ENCODE data around the gene KRTAP5-2. TPM values are rescaled to one million over a fixed set of nuclear protein-coding genes. Genes with fewer than 3 reads are reported as not detected.

KRTAP5-2 gene
- total RNA-seq, 1 experiment from 2014 or later: not detected

DNA sequence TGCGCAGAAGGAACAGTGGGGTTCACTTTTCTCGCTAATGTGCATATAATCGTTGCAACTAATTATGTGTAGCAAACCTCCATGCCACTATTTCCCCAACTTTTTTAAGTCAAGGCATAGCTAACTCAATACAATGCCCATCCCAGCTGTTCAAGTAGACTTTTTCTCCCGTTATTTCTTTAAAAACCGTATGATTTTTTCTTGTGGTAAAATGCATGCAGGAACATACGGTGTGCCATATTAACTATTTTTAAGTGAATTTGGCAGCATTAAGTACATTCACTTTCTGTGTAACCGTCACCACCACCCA is 23.2 kb downstream of the KRTAP5-2 start:
- DNase-seq: no peak
- TF ChIP-seq, protein P1, sequence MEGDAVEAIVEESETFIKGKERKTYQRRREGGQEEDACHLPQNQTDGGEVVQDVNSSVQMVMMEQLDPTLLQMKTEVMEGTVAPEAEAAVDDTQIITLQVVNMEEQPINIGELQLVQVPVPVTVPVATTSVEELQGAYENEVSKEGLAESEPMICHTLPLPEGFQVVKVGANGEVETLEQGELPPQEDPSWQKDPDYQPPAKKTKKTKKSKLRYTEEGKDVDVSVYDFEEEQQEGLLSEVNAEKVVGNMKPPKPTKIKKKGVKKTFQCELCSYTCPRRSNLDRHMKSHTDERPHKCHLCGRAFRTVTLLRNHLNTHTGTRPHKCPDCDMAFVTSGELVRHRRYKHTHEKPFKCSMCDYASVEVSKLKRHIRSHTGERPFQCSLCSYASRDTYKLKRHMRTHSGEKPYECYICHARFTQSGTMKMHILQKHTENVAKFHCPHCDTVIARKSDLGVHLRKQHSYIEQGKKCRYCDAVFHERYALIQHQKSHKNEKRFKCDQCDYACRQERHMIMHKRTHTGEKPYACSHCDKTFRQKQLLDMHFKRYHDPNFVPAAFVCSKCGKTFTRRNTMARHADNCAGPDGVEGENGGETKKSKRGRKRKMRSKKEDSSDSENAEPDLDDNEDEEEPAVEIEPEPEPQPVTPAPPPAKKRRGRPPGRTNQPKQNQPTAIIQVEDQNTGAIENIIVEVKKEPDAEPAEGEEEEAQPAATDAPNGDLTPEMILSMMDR (IDR thresholded peaks at IDR 0.05; ENCODE audit: unreplicated experiment): no peak
- no peaks in the 10 kb centered on the region for H3K27me3 Mint-ChIP-seq (ENCODE audit: unreplicated experiment)
- no peaks in the 10 kb centered on the region for H3K4me1 Mint-ChIP-seq (ENCODE audit: low read depth, unreplicated experiment)
- H3K36me3 Mint-ChIP-seq (ENCODE audit: insufficient read depth, unreplicated experiment): peaks cover 37% of the 10 kb centered on the region
- no peak overlapping the region for H3K27ac Mint-ChIP-seq (ENCODE audit: unreplicated experiment)
- BruUV-seq (replicated peaks): no TSS peak
- peaks cover 3% of the 10 kb centered on the region for H3K9me3 Mint-ChIP-seq (ENCODE audit: low read depth, unreplicated experiment)
- CTCF ChIA-PET: interaction anchor here (0.7 to 3.0 kb wide), 11 partner anchors 8 to 426 kb away, joined by 3 to 92 read pairs (median 4); no protein-coding TSS in a partner anchor
- intact Hi-C loops (cut with micrococcal nuclease; ENCODE audit: unreplicated experiment): loop anchor here (2.0 kb wide), 2 partner anchors 20 to 28 kb away; no protein-coding TSS in a partner anchor
- H3K4me3 Mint-ChIP-seq (ENCODE audit: low read depth, unreplicated experiment): peak overlapping the region; percentile 77

DNA sequence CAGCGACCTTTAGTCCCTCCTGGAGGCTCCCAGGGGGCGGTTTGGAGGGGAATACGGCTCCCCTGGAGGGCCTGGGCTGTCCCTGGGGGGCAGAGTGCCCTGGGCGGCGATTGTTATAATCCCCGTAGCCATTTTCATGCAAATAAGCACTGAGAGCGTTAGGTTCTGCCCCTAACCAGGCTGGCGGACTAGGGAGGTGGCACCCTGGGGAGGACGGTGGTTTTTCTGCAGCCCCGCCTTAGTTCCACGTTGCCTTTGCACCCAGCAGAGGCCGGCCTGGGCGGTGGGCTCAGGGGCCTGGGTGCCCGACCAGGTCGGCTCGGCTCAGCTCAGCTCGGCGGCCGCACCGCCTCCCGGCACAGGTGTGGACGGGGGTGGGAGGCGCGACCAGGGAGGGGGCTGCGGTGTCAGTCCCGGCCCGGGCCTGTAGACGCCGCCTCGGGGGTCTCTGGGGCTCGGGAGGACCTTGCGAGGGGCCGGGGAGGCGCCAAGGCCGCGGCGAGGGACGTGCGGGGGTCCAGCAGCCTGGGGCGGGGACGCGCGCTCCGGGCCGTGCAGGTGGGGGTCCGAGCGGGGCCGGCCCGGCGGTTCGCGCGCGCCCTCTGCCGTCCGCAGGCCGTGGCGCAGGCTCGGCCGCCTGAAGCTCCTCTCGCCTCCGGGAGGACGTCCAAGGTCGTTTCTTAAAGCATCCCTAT is 23.7 kb downstream of the KRTAP5-2 start:
- Mint-ChIP-seq H3K4me3 (ENCODE audit: low read depth, unreplicated experiment) (peak overlapping the region; percentile 77), H3K9me3 (ENCODE audit: low read depth, unreplicated experiment) (peaks cover 3% of the 10 kb centered on the region), H3K27ac (ENCODE audit: unreplicated experiment) (peak overlapping the region; percentile 65), H3K27me3 (ENCODE audit: unreplicated experiment) (no peaks in the 10 kb centered on the region), H3K4me1 (ENCODE audit: low read depth, unreplicated experiment) (peaks cover 3% of the 10 kb centered on the region), H3K36me3 (ENCODE audit: insufficient read depth, unreplicated experiment) (peaks cover 42% of the 10 kb centered on the region)
- peak; percentile 72 for DNase-seq
- CTCF ChIA-PET: interaction anchor here (0.7 to 3.0 kb wide), 14 partner anchors 8 to 426 kb away, joined by 3 to 92 read pairs (median 4); no protein-coding TSS in a partner anchor
- TF ChIP-seq, protein P1 (IDR thresholded peaks at IDR 0.05; ENCODE audit: unreplicated experiment): peak; percentile 81
- no TSS peak for BruUV-seq (replicated peaks)
- intact Hi-C loops (cut with micrococcal nuclease; ENCODE audit: unreplicated experiment): loop anchor here (2.0 kb wide), 2 partner anchors 20 to 28 kb away; no protein-coding TSS in a partner anchor

DNA sequence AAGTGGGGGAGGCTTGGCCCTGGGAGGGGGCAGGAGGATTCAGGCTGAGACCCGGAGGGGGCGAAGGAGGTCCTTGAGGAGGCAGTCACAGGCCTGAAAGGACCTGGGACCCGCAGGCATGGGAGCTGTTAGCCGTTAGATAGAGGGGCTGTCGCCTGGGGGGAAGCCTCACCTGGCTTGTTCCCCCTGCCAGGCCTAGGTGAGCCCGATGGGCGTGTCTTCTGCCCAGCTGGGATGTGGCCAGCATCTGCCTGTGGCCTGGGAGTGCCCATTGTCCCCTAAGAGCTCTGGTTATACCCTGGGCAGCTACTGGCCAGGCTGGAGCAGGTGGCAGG is 24.2 kb downstream of the KRTAP5-2 start:
- Mint-ChIP-seq H3K4me1 (ENCODE audit: low read depth, unreplicated experiment) (peaks cover 7% of the 10 kb centered on the region), H3K4me3 (ENCODE audit: low read depth, unreplicated experiment) (peak overlapping the region; percentile 77), H3K27me3 (ENCODE audit: unreplicated experiment) (no peaks in the 10 kb centered on the region), H3K27ac (ENCODE audit: unreplicated experiment) (peak overlapping the region; percentile 65), H3K36me3 (ENCODE audit: insufficient read depth, unreplicated experiment) (peaks cover 41% of the 10 kb centered on the region), H3K9me3 (ENCODE audit: low read depth, unreplicated experiment) (peaks cover 3% of the 10 kb centered on the region)
- TF ChIP-seq, protein P1 (IDR thresholded peaks at IDR 0.05; ENCODE audit: unreplicated experiment): no peak
- CTCF ChIA-PET: interaction anchor here (0.6 to 3.0 kb wide), 11 partner anchors 8 to 421 kb away, joined by 3 to 92 read pairs (median 4); no protein-coding TSS in a partner anchor
- peak; percentile 81 for DNase-seq
- intact Hi-C loops (cut with micrococcal nuclease; ENCODE audit: unreplicated experiment): loop anchor here (2.0 kb wide), 2 partner anchors 19 to 27 kb away; no protein-coding TSS in a partner anchor
- BruUV-seq (replicated peaks): no TSS peak

DNA sequence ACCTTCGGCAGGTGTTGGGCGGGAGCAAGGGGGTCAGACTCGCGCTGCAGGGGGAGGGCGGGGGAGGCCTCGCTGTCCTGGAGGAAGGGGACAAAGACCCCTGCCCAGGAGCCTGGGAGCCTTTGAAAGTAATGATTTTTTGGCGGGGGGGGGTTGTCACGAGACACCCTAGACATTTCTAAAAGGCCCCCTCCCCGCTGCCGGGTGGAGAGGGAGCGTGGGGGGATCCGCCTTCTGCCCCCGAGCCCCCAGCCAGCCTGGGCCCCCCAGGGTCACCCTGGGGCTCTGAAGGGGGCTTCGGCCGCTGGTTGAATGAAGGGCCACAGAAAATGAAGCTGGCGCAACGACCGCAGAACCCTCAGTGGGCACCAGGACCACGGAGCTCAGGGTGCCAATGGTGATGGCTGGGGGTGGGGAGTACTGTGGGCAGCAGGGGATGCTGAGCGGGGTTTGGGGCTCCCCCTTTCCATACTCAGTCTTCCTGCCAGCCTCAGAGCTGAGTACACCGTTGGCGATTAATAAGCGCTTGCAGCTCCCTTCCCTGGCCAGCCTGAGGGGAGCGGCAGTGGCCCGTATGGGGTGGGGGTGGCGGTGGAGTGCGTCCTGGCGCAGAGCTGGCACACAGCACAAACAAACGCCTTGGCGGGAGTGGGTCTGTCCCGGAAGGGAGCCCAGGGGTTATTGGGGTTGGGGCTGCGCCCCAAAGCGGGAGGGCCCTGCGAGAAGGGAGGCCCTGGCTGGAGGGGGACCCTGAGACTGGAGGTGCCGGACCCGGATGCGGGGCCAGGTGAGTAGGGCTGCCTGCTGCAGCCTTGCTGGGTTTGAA is 24.8 kb downstream of the KRTAP5-2 start:
- H3K4me3 Mint-ChIP-seq (ENCODE audit: low read depth, unreplicated experiment): peak overlapping the region; percentile 77
- peak; percentile 54 for DNase-seq
- intact Hi-C loops (cut with micrococcal nuclease; ENCODE audit: unreplicated experiment): no loop called here

More for the DNA sequence above, 24.8 kb downstream of the KRTAP5-2 start:
- CTCF ChIA-PET: interaction anchor here (0.5 to 3.0 kb wide), 11 partner anchors 7 to 420 kb away, joined by 3 to 92 read pairs (median 4); no protein-coding TSS in a partner anchor
- H3K27me3 Mint-ChIP-seq (ENCODE audit: unreplicated experiment): no peaks in the 10 kb centered on the region
- H3K36me3 Mint-ChIP-seq (ENCODE audit: insufficient read depth, unreplicated experiment): peaks cover 41% of the 10 kb centered on the region
- peaks cover 7% of the 10 kb centered on the region for H3K4me1 Mint-ChIP-seq (ENCODE audit: low read depth, unreplicated experiment)
- BruUV-seq (replicated peaks): no TSS peak
- TF ChIP-seq, protein P1 (IDR thresholded peaks at IDR 0.05; ENCODE audit: unreplicated experiment): no peak
- H3K27ac Mint-ChIP-seq (ENCODE audit: unreplicated experiment): peak overlapping the region; percentile 65
- peaks cover 3% of the 10 kb centered on the region for H3K9me3 Mint-ChIP-seq (ENCODE audit: low read depth, unreplicated experiment)

Data from Calu3 (cell line).